Mesenchymal stem cell (in vitro differentiated cells and primary cell): ENCODE measurements around the gene WDR48.

Experiments used
- DNase-seq: peaks from one replicate; pipeline ENCODE4 v3.0.0-alpha.2; 2013
- H2AFZ ChIP-seq: one replicate; pipeline ENCODE4 v1.6.1; 2013; ENCODE audit warnings: low read depth, mild to moderate bottlenecking, control low read depth, inconsistent platforms, low read length, moderate library complexity
- H2AK5ac ChIP-seq: 2 replicates; pipeline ENCODE4 v1.6.1; 2013; ENCODE audit warnings: low read length, moderate library complexity, mild to moderate bottlenecking, inconsistent platforms; ENCODE audit not compliant: severe bottlenecking
- H2BK120ac ChIP-seq: one replicate; pipeline ENCODE4 v1.6.1; 2013; ENCODE audit warnings: low read depth, mild to moderate bottlenecking, inconsistent platforms, low read length, moderate library complexity
- H2BK12ac ChIP-seq, 2 experiments: one replicate each; pipeline ENCODE4 v1.6.1; 2013; ENCODE audit warnings: inconsistent platforms in 2 of 2, low read length in 2 of 2, mild to moderate bottlenecking in 2 of 2, moderate library complexity in 2 of 2, control low read depth in 1 of 2
- H2BK15ac ChIP-seq: one replicate; pipeline ENCODE4 v1.6.1; 2013; ENCODE audit warnings: mild to moderate bottlenecking, low read depth, inconsistent platforms; ENCODE audit not compliant: poor library complexity, severe bottlenecking
- H2BK5ac ChIP-seq: 2 replicates; pipeline ENCODE4 v1.6.1; 2013; ENCODE audit warnings: low read depth, mild to moderate bottlenecking, low read length, control low read depth, inconsistent platforms; ENCODE audit not compliant: poor library complexity, severe bottlenecking
- H3K14ac ChIP-seq, 2 experiments: one replicate each; pipeline ENCODE4 v1.6.1; 2013; ENCODE audit warnings: inconsistent platforms in 2 of 2, low read length in 2 of 2, control low read depth in 1 of 2, mild to moderate bottlenecking in 1 of 2, moderate library complexity in 1 of 2
- H3K18ac ChIP-seq, 2 experiments: one replicate each; pipeline ENCODE4 v1.6.1; 2013; ENCODE audit warnings: inconsistent platforms in 2 of 2, low read length in 2 of 2, control low read depth in 1 of 2, low read depth in 1 of 2, mild to moderate bottlenecking in 1 of 2
- H3K23ac ChIP-seq, 2 experiments: one replicate each; pipeline ENCODE4 v1.6.1; 2013; ENCODE audit warnings: inconsistent platforms in 2 of 2, low read length in 2 of 2, mild to moderate bottlenecking in 2 of 2, moderate library complexity in 2 of 2, control low read depth in 1 of 2
- H3K27ac ChIP-seq: 2 replicates; pipeline ENCODE4 v1.5.1; 2013; ENCODE audit warnings: mild to moderate bottlenecking, moderate library complexity, low read length, control low read depth, inconsistent platforms; ENCODE audit not compliant: poor library complexity, severe bottlenecking
- H3K27me3 ChIP-seq, 2 experiments: 2 replicates each; pipeline versions ENCODE4 v1.6.1 to v1.7.0; 2013; ENCODE audit warnings: low read length in 2 of 2, mild to moderate bottlenecking in 2 of 2, moderate library complexity in 2 of 2, control low read depth in 1 of 2, inconsistent platforms in 1 of 2; ENCODE audit not compliant: control insufficient read depth in 1 of 2, insufficient read depth in 1 of 2
- H3K36me3 ChIP-seq, 2 experiments: 2 replicates each; pipeline versions ENCODE4 v1.6.1 to v1.7.0; 2013; ENCODE audit warnings: low read length in 2 of 2, control low read depth in 1 of 2, inconsistent platforms in 1 of 2, low read depth in 1 of 2, mild to moderate bottlenecking in 1 of 2; ENCODE audit not compliant: insufficient read depth in 2 of 2, control insufficient read depth in 1 of 2
- H3K4ac ChIP-seq, 2 experiments: one replicate each; pipeline ENCODE4 v1.6.1; 2013; ENCODE audit warnings: inconsistent platforms in 2 of 2, low read length in 2 of 2, mild to moderate bottlenecking in 2 of 2, moderate library complexity in 2 of 2, control low read depth in 1 of 2, low read depth in 1 of 2
- H3K4me1 ChIP-seq: 2 replicates; pipeline ENCODE4 v1.6.1; 2013; ENCODE audit warnings: low read depth, low read length, control low read depth; ENCODE audit not compliant: control insufficient read depth, insufficient read depth
- H3K4me2 ChIP-seq: 2 replicates; pipeline ENCODE4 v1.6.1; 2013; ENCODE audit warnings: low read length, mild to moderate bottlenecking, inconsistent platforms; ENCODE audit not compliant: poor library complexity, severe bottlenecking
- H3K4me3 ChIP-seq, 2 experiments: 2 replicates each; pipeline versions ENCODE4 v1.5.1 to v1.7.0; 2013; ENCODE audit warnings: low read length in 2 of 2, mild to moderate bottlenecking in 2 of 2, control low read depth in 1 of 2, low read depth in 1 of 2; ENCODE audit not compliant: insufficient read depth in 1 of 2
- H3K79me1 ChIP-seq: replicated peaks from 2 replicates; pipeline ENCODE4 v1.6.1; 2013; ENCODE audit warnings: mild to moderate bottlenecking, control low read depth, low read length, inconsistent platforms; ENCODE audit not compliant: poor library complexity, severe bottlenecking
- H3K9ac ChIP-seq: 2 replicates; pipeline ENCODE4 v1.7.0; 2013; ENCODE audit warnings: mild to moderate bottlenecking, low read length, moderate library complexity
- H3K9me3 ChIP-seq: 2 replicates; pipeline ENCODE4 v1.7.0; 2013; ENCODE audit warnings: mild to moderate bottlenecking, low read length; ENCODE audit not compliant: control insufficient read depth
- H4K8ac ChIP-seq: one replicate; pipeline ENCODE4 v1.6.1; 2013; ENCODE audit warnings: inconsistent platforms, mild to moderate bottlenecking, low read length, moderate library complexity
- H4K91ac ChIP-seq: one replicate; pipeline ENCODE4 v1.6.1; 2013; ENCODE audit warnings: mild to moderate bottlenecking, low read length, inconsistent platforms
- WGBS: methylation state at CpG from one replicate; pipeline ENCODE4 v1.1.7; 2013; ENCODE audit warnings: mixed read lengths; 5-methylcytosine and 5-hydroxymethylcytosine counted together

Gene WDR48

DNA sequence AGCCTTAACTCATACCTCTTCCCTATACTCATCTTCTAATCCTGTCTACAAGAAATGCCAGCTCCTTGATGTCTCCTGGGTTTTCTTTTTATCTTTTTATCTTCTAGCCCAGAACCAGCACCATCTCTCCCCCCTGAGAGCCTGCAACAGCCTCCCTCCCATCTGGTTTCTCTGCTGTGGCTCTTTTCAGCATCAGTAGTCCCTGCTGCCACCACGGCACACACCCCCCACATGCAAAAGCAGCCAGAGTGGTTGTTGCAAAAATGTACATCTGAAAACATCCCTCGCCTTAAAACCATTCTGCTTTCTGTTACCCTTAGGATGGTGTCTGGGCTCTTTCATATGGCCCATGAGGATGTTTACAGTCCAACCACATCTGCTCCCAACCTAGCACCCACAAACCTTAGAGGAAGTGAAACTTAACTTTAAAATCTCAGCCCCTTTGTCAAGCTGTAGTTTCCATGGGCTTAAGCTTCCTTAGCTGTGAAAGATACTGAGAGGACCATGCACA is 56.4 kb downstream of the WDR48 start:
- no peak overlapping the region for H2BK5ac ChIP-seq
- H3K36me3 ChIP-seq = peaks cover 14 to 30% of the 10 kb centered on the region in 2 experiments
- H3K18ac ChIP-seq = no peak overlapping the region
- peak overlapping the region; percentile 72 for H3K4me2 ChIP-seq
- H3K4ac ChIP-seq = no peak overlapping the region
- no peak overlapping the region for H2AK5ac ChIP-seq
- no peak overlapping the region for H2BK15ac ChIP-seq
- H3K9ac ChIP-seq = peak overlapping the region; percentile 98
- no peak overlapping the region for H4K8ac ChIP-seq
- no peak overlapping the region for H2BK12ac ChIP-seq
- peaks cover 24% of the 10 kb centered on the region for H3K79me1 ChIP-seq
- no peak for DNase-seq
- H3K23ac ChIP-seq = no peak overlapping the region
- H3K4me3 ChIP-seq = peak overlapping the region in 1 of 2 experiments; percentile 98
- H3K14ac ChIP-seq = no peak overlapping the region
- no peak overlapping the region for H4K91ac ChIP-seq
- H3K4me1 ChIP-seq = peaks cover 17% of the 10 kb centered on the region
- peak overlapping the region; percentile 72 for H2AFZ ChIP-seq
- H2BK120ac ChIP-seq = no peak overlapping the region
- no peaks in the 10 kb centered on the region for H3K9me3 ChIP-seq
- H3K27me3 ChIP-seq = no peaks in the 10 kb centered on the region
- no peak overlapping the region for H3K27ac ChIP-seq
- whole genome bisulfite sequencing = 39% methylated on average over 2 of the region's 2 CpGs

DNA sequence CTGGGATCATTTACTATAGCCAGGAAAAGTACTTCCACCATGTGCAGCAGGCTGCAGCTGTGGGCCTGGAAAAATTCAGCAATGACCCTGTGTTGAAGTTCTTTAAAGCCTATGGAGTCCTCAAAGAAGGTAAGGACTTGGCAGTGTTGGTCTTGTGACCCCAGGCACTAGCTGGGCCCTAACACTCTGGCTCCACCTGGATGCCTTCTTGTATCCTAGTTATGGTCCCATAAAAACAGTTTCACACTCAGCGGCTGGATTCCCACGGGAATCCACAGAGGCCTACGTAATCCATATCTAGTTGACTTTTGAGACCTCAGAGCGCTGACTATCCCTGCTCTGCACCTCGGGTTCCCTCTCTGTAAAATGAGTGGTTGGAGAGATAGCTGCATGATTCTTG is 57.3 kb downstream of the WDR48 start:
- H3K23ac ChIP-seq = no peak overlapping the region
- no peak overlapping the region for H3K4me2 ChIP-seq
- no peak overlapping the region for H2BK120ac ChIP-seq
- no peak overlapping the region for H3K9ac ChIP-seq
- H3K79me1 ChIP-seq = peaks cover 17% of the 10 kb centered on the region
- no peak overlapping the region for H2BK12ac ChIP-seq
- H3K27me3 ChIP-seq = no peaks in the 10 kb centered on the region
- H3K4me3 ChIP-seq = no peak overlapping the region
- H3K4me1 ChIP-seq = peaks cover 14% of the 10 kb centered on the region
- no peak overlapping the region for H4K8ac ChIP-seq
- H2BK5ac ChIP-seq = no peak overlapping the region
- no peak overlapping the region for H3K4ac ChIP-seq
- H2AK5ac ChIP-seq = no peak overlapping the region
- no peaks in the 10 kb centered on the region for H3K9me3 ChIP-seq
- no peak overlapping the region for H3K14ac ChIP-seq
- WGBS = 88% methylated on average over 5 of the region's 5 CpGs
- no peak overlapping the region for H3K27ac ChIP-seq
- H2AFZ ChIP-seq = no peak overlapping the region
- no peak overlapping the region for H3K18ac ChIP-seq
- peaks cover 10 to 30% of the 10 kb centered on the region in 2 experiments for H3K36me3 ChIP-seq
- no peak overlapping the region for H4K91ac ChIP-seq
- DNase-seq = no peak
- no peak overlapping the region for H2BK15ac ChIP-seq

DNA sequence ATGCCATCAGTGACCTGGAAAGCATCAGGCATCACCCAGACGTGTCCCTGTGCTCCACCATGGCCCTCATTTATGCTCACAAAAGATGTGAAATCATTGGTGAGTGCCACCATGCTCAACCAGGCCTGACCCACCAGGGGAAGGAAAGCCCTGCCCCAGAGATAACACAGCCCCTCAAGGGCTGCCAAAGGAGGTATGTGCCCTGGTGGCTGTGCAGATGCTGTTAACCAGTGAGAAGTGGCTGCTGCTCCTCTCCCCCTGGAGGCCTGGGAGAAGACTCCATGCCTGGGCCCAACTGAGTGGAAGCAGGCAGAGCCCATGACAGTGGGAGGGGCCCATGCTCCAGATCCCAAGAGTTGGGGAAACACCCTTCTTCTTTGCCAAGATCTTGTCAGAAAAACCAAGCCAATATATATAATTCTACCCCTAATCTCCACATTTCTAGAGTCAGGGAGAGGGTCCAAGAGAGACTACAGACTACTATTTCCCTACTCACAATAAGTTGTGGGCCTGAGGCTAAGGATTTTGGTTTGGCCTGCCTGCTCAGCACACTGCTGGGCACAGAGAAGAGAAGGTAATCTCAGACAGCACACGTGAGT is 58.3 kb downstream of the WDR48 start:
- Histone ChIP-seq H4K8ac (no peak overlapping the region), H2BK120ac (no peak overlapping the region), H3K36me3 (peaks cover 10 to 34% of the 10 kb centered on the region in 2 experiments), H3K18ac (no peak overlapping the region), H3K4me3 (no peak overlapping the region), H3K79me1 (peaks cover 6% of the 10 kb centered on the region), H2BK5ac (no peak overlapping the region), H3K4me2 (no peak overlapping the region), H2BK12ac (no peak overlapping the region), H3K4me1 (peaks cover 6% of the 10 kb centered on the region), H2BK15ac (no peak overlapping the region), H3K9ac (no peak overlapping the region), H3K14ac (no peak overlapping the region), H3K27ac (no peak overlapping the region), H3K27me3 (no peaks in the 10 kb centered on the region), H4K91ac (peak overlapping the region; percentile 22), H3K9me3 (no peaks in the 10 kb centered on the region), H3K23ac (no peak overlapping the region), H3K4ac (no peak overlapping the region), H2AFZ (no peak overlapping the region), H2AK5ac (no peak overlapping the region)
- 60% methylated on average over 2 of the region's 2 CpGs for WGBS
- peak; percentile 24 for DNase-seq

DNA sequence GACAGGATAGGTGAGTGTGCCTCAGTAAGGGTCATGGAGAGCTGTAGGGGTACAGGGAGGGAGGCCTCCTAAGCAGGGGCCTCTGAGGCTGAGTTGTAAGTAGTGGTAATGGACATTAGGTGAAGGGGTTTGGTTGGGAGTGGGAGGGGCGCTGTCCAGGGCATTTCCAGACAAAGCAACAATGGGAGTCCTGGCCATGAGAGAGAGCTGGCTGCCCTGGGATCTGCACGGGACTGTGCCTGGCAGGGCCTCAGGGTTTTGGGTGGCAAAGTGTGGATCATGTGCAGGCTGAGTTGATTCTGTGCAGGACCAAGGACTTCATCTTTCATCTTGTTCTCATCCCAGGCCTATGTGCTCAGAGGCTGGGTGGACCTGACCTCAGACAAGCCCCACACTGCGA is 60.3 kb downstream of the WDR48 start:
- Histone ChIP-seq H3K18ac (no peak overlapping the region), H3K9me3 (no peaks in the 10 kb centered on the region), H3K79me1 (no peaks in the 10 kb centered on the region), H2BK5ac (no peak overlapping the region), H3K23ac (no peak overlapping the region), H3K27ac (no peak overlapping the region), H3K14ac (no peak overlapping the region), H3K27me3 (no peaks in the 10 kb centered on the region), H4K91ac (no peak overlapping the region), H4K8ac (no peak overlapping the region), H3K4ac (no peak overlapping the region), H2BK120ac (no peak overlapping the region), H2AK5ac (no peak overlapping the region), H2AFZ (no peak overlapping the region), H3K4me1 (peaks cover 2% of the 10 kb centered on the region), H3K4me3 (no peak overlapping the region), H3K9ac (no peak overlapping the region), H2BK12ac (no peak overlapping the region), H3K36me3 (peaks cover 10 to 34% of the 10 kb centered on the region in 2 experiments), H3K4me2 (no peak overlapping the region), H2BK15ac (no peak overlapping the region)
- no peak for DNase-seq
- WGBS = 79% methylated on average over 3 of the region's 3 CpGs
